Activated CD8-positive, alpha-beta memory T cell treated with anti-CD3 and anti-CD28 coated beads, Interleukin-2, amount 50 U/mL, for 1 hour (primary cell): ENCODE measurements around the gene MANSC1.

Source experiments
- DNase-seq: peaks from one replicate; pipeline ENCODE4 v3.0.0-alpha.2; 2020; ENCODE audit errors: extremely low read depth

The MANSC1 gene

DNA sequence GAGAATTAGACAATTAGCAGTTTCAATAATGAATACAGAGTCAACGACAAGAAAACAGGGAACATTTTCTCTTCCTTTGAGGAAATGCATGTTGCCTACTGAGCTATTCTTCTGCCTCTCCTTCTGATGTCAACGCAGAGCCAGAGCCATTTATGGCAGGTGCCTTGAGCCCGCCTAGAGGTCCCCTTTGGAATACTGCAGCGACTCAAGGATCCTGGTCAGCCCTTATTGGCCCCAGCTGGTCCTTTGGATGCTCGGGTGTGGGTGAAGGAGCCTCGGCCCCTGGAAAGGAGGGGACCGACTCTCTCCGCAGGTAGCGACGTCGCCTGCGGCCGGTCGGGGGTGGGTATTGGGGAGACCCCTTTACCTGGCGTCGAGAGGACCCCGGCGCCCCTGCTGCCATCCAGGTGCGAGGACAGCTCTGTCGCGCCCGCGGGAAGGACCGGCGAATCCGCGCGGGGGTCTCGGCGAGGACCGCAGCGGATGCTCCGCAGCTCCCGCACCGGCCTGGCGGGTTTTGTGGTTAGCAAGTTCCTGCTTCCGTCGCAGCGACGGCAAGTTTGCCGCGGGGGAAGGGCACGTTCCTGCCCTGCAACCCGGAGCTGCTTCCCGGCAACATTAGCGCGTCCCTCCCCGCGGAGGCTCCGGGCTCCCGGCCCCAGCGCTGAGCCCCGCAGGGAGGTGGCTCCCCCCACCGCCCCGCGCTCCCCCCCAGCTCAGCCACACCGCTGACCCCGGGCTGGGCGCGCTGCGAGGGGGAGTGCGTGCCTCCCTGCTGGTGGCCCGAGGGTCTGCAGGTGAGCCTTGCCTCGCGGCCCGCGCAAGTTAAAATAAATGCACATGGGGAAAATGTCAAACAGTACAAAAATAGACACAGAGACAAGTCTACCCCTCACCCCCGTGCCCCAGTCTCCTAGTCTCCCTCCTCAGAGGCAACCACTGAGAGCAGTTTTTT is at the start of gene MANSC1:
Gene MANSC1 (minus strand): TSS at position 532 of the 955 bp plus-strand sequence. CDS start 6,928 bp downstream, outside the sequence.
- DNase-seq, result no peak

DNA sequence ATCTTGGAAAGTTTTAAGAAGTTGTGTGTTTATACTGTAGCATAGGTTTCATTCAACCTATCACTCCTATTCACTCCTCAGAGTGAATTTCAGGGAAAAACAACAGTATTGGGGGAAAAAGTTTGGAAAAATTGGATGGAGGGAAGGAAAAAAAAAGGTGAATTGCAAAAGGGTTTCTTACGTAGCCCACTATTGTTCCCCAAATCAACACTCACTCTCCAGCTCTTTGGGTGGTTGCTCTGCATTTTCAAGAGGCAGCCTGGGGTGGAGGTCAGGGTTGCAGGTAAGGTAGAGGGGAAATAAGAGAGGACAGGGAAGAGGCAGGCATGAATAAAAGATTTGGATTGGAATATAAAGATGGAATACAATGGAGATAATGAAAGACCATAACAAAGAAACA is 49.1 kb upstream of the MANSC1 start:
- no peak for DNase-seq

DNA sequence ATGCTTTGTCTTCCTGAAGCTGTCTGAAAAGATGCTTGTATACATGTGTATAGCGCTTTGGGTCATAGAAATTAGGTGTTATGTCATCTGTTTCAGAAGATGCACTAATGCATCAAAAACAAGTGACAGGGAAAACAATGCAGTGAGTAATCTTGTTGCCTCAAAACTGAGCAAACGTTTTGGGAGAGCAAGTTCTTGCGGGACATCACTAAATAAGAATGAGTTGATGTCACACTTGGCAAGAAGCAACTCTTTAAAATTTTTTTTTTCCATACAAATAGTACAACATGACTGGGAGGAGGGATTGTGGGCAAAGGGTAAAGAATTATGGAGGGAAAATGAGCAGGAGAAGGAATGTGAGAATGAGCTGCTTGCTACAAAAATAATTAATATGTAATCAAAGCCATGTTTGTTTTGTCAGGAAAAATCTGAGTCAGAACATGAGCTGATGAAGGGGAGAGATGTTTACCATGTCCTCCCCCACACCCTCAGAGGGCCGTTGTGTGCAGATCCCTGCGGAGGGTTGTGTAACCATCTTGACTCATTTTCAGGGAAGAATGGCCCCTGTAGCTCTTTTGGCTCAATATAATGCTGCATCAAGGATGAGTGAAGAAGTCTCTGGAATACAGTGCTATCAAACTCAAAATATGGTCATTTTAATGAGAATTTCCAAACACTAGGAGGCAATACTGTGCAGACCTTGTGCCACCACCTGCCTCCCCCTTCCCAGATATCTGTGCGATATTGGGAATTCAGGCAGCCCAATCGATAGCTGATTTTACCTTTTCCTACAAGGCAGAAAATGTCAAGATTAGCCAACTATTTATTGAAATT is 48.2 kb upstream of the MANSC1 start:
- no peak for DNase-seq

GRCh38 chr12:12397184-12397583 is 47.1 kb upstream of the MANSC1 start:
- DNase-seq, result no peak

GRCh38 chr12:12396694-12397093 is 46.7 kb upstream of the MANSC1 start:
- no peak for DNase-seq

DNA sequence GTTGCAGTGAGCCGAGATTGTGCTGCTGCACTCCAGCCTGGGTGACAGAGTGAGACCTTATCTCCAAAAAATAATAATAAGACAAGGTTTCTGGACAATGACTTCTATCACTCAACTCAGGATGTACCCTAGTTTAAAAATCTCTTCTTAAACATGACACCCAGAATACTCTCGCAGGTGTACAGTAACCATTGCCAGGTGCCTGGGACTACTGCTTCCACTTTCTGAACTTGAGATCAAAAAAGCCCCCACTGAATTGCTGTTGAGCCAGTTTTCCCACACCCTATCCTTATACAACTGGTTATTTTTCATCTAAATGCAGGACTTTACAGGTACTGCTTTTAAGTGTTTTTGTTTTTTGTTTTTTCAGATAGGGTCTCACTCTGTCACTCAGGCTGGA is 43.1 kb upstream of the MANSC1 start:
- DNase-seq, result no peak

GRCh38 chr12:12392413-12392812 is 42.4 kb upstream of the MANSC1 start:
- no peak for DNase-seq

DNA sequence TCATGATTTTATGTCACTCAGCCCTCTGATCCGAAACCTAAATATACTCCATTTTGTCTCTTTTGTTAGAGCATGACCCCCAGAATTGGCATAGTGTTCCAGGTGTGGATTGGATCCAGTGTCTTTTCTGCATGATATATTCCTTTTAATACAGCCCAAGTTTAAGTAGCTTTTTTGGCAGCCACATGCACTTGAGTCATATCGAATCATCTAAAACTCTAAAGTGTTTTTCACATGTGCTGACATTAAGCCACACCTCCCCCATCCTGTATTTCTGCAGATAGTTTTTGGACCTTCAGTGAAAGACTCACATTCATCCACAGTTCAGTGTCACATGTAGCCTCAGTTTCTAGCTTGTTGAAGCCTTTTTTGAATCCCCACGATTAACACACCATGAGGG is 37.5 kb upstream of the MANSC1 start:
- no peak for DNase-seq

- DNase-seq, result no peak
Measured at GRCh38 chr12:12384571-12385340, 34.7 kb upstream of the MANSC1 start.

DNA sequence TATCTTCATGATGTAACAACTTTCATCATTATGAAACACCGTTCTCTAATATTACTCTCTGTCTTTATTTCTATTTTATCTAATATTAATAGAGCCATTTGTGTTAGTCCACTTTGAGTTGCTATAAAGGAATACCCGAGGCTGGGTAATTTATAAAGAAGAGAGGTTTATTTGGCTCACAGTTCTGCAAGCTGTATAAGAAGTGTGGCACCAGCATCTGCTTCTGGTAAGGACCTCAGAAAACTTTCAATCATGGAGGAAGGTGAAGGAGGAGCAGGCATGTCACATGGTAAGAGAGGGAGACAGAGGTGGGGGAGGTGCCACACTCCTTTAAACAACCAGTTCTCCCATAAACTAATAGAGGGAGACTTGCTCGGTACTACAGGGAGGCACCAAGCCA is 31.9 kb upstream of the MANSC1 start:
- no peak for DNase-seq

GRCh38 chr12:12380949-12381593 is 31.0 kb upstream of the MANSC1 start:
- no peak for DNase-seq

- DNase-seq, result peak; percentile 40
Measured at GRCh38 chr12:12379831-12380730, 30.0 kb upstream of the MANSC1 start.

DNA sequence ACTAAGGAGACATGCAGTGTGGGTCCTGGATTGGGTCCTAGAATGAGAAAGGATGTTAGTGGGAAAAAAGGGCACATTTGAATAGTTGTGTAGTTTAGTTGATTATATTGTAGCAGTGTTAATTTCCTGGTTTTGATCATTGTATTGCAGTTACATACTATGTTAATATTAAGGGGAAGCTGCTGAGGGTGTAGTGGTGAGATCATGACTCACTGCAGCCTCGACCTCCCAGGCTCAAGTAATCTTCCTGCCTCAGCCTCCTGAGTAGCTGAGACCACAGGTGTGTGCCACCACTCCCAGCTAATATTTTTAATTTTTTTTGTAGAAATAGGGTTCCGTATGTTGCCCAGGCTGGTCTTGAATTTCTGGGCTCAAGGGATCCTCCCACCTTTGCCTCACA is 28.6 kb upstream of the MANSC1 start:
- no peak for DNase-seq

DNA sequence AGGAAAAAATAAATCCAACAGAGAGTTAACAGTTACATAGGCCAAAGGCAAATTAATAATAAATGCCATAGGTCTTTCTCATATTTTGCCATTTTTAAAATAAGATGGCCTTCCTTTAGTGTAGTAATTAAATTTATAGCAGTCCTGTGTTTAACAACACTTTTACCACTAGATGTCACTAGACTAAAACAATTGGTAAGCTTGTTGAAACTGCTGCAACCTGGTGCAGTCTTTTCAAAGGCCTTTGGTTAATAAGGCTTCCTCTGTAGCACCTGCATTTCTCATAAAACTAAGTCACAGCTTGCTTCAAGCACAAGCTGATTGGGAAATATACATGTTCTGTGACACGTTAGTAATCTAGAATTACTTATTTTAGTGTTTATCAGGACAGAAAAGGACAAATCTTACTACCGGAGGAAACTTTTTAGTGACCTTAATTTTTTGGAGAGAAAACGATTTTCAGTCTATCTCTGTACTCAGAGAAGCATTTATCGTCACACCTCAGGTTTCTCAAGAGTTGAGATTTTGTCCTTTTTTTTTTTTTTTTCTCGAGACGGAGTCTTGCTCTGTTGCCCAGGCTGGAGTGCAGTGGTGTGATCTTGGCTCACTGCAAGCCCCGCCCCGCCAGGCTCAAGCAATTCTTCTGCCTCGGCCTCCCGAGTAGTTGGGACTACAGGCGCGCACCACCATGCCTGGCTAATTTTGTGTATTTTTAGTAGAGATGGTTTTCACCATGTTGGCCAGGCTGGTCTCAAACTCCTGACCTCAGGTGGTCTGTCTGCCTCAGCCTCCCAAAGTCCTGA is 26.8 kb upstream of the MANSC1 start:
- DNase-seq, result no peak

DNA sequence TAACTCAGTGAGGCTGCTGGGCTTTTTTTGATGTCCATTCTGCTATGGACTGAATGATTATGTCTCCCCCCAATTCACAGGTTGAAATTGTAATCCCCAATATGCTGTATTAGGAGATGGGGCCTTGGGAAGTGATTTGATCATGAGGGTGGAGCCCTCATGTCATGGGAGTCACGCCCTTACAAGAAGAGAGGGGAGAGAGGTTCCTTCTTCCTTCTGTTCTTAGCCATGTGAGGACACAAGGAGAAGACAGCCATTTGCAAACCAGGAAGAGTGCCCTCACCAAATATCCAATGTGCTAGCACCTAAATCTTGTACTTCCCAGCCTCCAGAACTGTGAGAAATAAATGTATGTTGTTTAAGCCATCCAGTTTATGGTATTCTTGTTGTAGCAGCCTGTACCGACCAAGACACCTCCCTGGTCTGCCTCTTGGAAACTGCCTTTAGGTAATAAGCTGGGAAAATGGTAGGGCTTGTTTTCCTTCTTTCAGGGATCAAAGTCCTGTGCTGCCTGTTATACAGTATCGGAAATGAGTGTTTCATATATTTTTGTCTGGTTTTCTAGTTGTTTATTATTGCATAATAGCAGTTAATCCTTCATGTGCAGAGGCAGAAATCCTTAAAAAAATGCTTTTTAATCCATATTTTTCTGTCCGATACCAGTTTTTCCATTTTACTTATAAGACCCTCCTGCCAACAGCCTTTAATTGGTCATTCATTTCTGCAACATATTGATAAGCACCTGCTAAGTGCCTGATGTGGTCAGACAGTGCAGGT is 23.1 kb upstream of the MANSC1 start:
- DNase-seq, result no peak

DNA sequence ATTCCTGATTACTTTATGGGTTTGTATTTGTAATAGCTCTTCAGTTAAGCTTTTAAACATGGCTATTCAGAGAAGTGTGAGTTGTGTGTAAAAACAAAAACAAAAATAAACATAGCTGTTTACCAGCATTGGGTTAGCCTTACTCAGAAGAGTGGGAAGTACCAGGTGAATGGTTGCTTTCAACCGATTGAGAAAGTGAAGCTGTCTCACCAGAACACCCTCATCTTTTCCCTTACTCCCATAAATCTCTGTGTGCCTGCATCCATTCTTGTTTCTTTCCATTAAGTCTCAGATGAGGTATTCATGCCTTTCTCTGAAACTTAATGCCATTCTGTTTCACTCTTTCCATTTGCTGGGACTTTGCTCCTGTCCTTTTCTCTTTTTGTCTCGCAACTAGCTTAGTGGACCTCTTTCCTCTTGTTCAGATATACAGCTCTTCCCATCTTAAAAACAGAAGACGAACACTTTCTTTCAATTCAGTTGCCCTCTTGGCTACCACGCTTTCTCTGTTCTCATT is 17.5 kb upstream of the MANSC1 start:
- DNase-seq, result no peak

- DNase-seq, result no peak
Measured at GRCh38 chr12:12366701-12367481, 16.8 kb upstream of the MANSC1 start.
